ENCODE results near the gene SEL1L. TPM values are rescaled to one million over a fixed set of nuclear protein-coding genes. Genes with fewer than 3 reads are reported as not detected.

The SEL1L gene
- total RNA-seq, 1 donor from 2014 or later = 104 TPM

DNA sequence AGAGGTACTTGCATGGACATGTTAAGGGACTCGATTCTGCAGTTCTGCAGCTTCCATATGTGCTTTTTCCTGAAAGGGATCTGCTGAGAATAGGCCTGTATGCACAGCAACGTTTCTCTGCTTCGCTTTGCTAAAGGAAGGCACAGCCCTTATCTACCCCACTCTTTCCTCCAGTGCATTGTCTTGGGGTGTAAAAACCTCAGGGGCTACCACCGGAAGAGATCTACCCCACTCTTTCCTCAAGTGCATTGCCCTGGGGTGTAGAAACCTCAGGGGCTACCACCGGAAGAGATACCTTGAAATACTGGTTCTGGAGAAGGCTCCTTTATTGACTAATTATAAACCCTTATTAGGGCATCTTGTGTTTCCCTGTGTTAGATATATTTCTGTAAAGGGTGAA is 52.9 kb downstream of the SEL1L start:
- Histone ChIP-seq H3K4me3 (no peak overlapping the region), H3K4me1 (no peaks in the 10 kb centered on the region), H3K27me3 (ENCODE audit: low read depth) (no peaks in the 10 kb centered on the region), H3K27ac (no peak overlapping the region), H3K36me3 (peaks cover 97% of the 10 kb centered on the region), H3K9me3 (no peaks in the 10 kb centered on the region)
- ATAC-seq (no peak), DNase-seq (no peak)
- intact Hi-C loops (cut with DNase I) = no loop called here
- TF ChIP-seq, protein P1, sequence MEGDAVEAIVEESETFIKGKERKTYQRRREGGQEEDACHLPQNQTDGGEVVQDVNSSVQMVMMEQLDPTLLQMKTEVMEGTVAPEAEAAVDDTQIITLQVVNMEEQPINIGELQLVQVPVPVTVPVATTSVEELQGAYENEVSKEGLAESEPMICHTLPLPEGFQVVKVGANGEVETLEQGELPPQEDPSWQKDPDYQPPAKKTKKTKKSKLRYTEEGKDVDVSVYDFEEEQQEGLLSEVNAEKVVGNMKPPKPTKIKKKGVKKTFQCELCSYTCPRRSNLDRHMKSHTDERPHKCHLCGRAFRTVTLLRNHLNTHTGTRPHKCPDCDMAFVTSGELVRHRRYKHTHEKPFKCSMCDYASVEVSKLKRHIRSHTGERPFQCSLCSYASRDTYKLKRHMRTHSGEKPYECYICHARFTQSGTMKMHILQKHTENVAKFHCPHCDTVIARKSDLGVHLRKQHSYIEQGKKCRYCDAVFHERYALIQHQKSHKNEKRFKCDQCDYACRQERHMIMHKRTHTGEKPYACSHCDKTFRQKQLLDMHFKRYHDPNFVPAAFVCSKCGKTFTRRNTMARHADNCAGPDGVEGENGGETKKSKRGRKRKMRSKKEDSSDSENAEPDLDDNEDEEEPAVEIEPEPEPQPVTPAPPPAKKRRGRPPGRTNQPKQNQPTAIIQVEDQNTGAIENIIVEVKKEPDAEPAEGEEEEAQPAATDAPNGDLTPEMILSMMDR (IDR thresholded peaks at IDR 0.05) = no peak

DNA sequence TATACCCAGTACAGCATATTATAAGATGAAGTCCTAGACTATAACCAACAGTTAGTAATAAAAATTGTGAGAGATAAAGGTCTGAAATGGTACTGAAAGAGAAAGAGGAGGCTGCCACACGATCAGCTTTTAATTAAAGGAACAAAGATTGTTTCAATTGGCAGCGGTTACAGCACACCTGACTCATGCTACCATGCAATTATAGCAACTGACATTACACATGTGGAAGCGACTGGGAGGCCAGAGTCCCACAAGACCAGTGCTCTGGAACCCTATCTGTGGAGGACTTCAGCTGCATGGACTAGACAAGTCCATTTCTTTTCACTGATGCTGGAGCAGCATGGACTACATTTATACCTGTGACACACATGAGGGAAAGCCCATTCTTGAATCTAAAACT is 55.2 kb downstream of the SEL1L start:
- TF ChIP-seq, protein P1 (IDR thresholded peaks at IDR 0.05) = no peak
- no peaks in the 10 kb centered on the region for H3K4me1 ChIP-seq
- intact Hi-C loops (cut with DNase I) = no loop called here
- no peak overlapping the region for H3K27ac ChIP-seq
- H3K9me3 ChIP-seq = no peaks in the 10 kb centered on the region
- H3K36me3 ChIP-seq = peaks cover 89% of the 10 kb centered on the region
- no peaks in the 10 kb centered on the region for H3K27me3 ChIP-seq (ENCODE audit: low read depth)
- ATAC-seq = no peak
- no peak for DNase-seq
- H3K4me3 ChIP-seq = no peak overlapping the region

- H3K4me1 ChIP-seq = no peaks in the 10 kb centered on the region
- ATAC-seq (peak in 1 of 2 donors; percentile 21), DNase-seq (no peak)
- peaks cover 81% of the 10 kb centered on the region for H3K36me3 ChIP-seq
- no peak overlapping the region for H3K27ac ChIP-seq
- no peaks in the 10 kb centered on the region for H3K9me3 ChIP-seq
- TF ChIP-seq, protein P1 (IDR thresholded peaks at IDR 0.05) = no peak
- intact Hi-C loops (cut with DNase I) = no loop called here
- no peaks in the 10 kb centered on the region for H3K27me3 ChIP-seq (ENCODE audit: low read depth)
- no peak overlapping the region for H3K4me3 ChIP-seq
Measured at GRCh38 chr14:81476816-81477215, 56.8 kb downstream of the SEL1L start.

DNA sequence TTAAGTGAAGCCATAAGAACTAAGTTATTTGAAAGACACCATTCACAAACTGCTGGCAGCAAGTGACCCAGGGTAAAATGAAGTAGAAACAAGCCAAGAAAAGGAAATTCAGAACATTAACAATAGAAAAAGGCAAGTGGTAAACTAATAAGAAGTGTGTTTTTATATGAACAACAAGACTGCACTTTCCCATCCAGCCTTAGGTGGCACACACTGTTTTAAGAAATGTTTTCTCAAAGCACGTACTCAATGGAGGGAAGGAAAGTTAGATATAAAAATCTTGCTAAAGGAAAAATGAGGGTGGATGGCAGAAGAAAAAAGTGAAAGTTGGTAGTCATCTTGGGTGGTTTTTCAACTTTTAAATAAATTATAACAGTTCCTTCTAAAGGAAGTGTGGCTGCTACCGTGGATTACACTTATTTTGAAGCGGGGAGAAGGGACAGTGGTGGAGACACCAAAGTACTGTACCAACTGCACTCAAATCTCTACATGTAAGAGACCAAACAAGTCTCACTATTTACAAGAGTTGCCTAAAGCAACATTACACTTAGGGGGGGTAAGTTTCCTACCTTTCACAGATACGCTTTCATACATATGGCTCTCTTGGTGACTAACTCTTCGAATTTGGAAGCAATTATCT is 58.8 kb downstream of the SEL1L start:
- Histone ChIP-seq H3K27me3 (ENCODE audit: low read depth) (no peaks in the 10 kb centered on the region), H3K36me3 (peaks cover 62% of the 10 kb centered on the region), H3K4me3 (no peak overlapping the region), H3K9me3 (no peaks in the 10 kb centered on the region), H3K27ac (no peak overlapping the region), H3K4me1 (no peaks in the 10 kb centered on the region)
- no peak for DNase-seq
- ATAC-seq = no peak
- intact Hi-C loops (cut with DNase I) = no loop called here
- TF ChIP-seq, protein P1 (IDR thresholded peaks at IDR 0.05) = no peak

GRCh38 chr14:81474148-81474492 is 59.5 kb downstream of the SEL1L start:
- DNase-seq = no peak
- no peaks in the 10 kb centered on the region for H3K4me1 ChIP-seq
- no peak overlapping the region for H3K4me3 ChIP-seq
- no peaks in the 10 kb centered on the region for H3K27me3 ChIP-seq (ENCODE audit: low read depth)
- TF ChIP-seq, protein P1 (IDR thresholded peaks at IDR 0.05) = no peak
- H3K36me3 ChIP-seq = peaks cover 55% of the 10 kb centered on the region
- H3K9me3 ChIP-seq = no peaks in the 10 kb centered on the region
- no peak for ATAC-seq
- H3K27ac ChIP-seq = no peak overlapping the region
- intact Hi-C loops (cut with DNase I) = no loop called here
